ENCODE results near the gene NTM.

The NTM gene

GRCh38 chr11:131481303-131481702 lies 110.9 kb downstream of the NTM start:
- H3K4me2 ChIP-seq (ENCODE audit: low read length), result no peak overlapping the region
- H3K27me3 ChIP-seq (ENCODE audit: control insufficient read depth, low read length), result no peaks in the 10 kb centered on the region
- TF ChIP-seq, protein P1, sequence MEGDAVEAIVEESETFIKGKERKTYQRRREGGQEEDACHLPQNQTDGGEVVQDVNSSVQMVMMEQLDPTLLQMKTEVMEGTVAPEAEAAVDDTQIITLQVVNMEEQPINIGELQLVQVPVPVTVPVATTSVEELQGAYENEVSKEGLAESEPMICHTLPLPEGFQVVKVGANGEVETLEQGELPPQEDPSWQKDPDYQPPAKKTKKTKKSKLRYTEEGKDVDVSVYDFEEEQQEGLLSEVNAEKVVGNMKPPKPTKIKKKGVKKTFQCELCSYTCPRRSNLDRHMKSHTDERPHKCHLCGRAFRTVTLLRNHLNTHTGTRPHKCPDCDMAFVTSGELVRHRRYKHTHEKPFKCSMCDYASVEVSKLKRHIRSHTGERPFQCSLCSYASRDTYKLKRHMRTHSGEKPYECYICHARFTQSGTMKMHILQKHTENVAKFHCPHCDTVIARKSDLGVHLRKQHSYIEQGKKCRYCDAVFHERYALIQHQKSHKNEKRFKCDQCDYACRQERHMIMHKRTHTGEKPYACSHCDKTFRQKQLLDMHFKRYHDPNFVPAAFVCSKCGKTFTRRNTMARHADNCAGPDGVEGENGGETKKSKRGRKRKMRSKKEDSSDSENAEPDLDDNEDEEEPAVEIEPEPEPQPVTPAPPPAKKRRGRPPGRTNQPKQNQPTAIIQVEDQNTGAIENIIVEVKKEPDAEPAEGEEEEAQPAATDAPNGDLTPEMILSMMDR (IDR thresholded peaks at IDR 0.05; ENCODE audit: low read depth, low read length, poor library complexity, severe bottlenecking), result no peak
- no peak for TF ChIP-seq EZH2phosphoT487 (IDR thresholded peaks at IDR 0.05; ENCODE audit: borderline replicate concordance, low read length)

DNA sequence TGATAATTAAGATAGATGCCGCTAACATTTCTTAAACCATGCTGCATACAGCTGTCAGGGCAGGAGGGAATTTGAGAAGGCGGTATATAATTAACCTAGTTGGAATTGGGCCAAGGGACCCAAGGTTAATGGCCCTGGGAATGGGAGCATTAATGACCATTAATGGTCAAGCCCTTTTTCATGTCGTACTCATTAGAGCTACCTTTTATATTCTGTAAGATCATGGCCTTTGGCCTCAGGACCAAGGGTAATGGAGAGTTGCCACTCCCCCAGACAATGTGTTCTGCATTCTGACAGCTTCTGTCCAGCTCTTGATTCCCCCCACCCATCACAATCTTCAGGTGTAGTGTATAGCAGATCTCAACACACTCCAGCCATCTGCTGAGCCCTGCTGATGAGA lies 111.6 kb downstream of the NTM start:
- no peaks in the 10 kb centered on the region for H3K36me3 ChIP-seq (ENCODE audit: control insufficient read depth, low read length)
- no peaks in the 10 kb centered on the region for H3K4me1 ChIP-seq (ENCODE audit: control insufficient read depth, low read length)
- H3F3A ChIP-seq (ENCODE audit: control insufficient read depth, insufficient read depth), result no peaks in the 10 kb centered on the region
- H3K9me3 ChIP-seq (ENCODE audit: control insufficient read depth, insufficient read depth, low read length), result no peaks in the 10 kb centered on the region
- TF ChIP-seq, protein P1 (IDR thresholded peaks at IDR 0.05; ENCODE audit: low read depth, low read length, poor library complexity, severe bottlenecking), result no peak
- TF ChIP-seq EZH2phosphoT487 (IDR thresholded peaks at IDR 0.05; ENCODE audit: borderline replicate concordance, low read length), result no peak
- no peaks in the 10 kb centered on the region for H3K27me3 ChIP-seq (ENCODE audit: control insufficient read depth, low read length)
- H3K4me3 ChIP-seq (ENCODE audit: low read length), result no peak overlapping the region
- H3K4me2 ChIP-seq (ENCODE audit: low read length), result no peak overlapping the region
- H4K20me1 ChIP-seq (ENCODE audit: control insufficient read depth, insufficient read depth, low read depth, low read length), result no peaks in the 10 kb centered on the region
- H3K9me2 ChIP-seq (replicated peaks; ENCODE audit: control insufficient read depth, low read length), result no peaks in the 10 kb centered on the region
- no peaks in the 10 kb centered on the region for H3K79me2 ChIP-seq (ENCODE audit: control insufficient read depth, low read length)
- H3K27ac ChIP-seq (ENCODE audit: low read depth, low read length), result no peak overlapping the region

More at GRCh38 chr11:131481303-131481702, 110.9 kb downstream of the NTM start:
- Histone ChIP-seq H3K36me3 (ENCODE audit: control insufficient read depth, low read length) (no peaks in the 10 kb centered on the region), H3K79me2 (ENCODE audit: control insufficient read depth, low read length) (no peaks in the 10 kb centered on the region), H3K9me2 (replicated peaks; ENCODE audit: control insufficient read depth, low read length) (no peaks in the 10 kb centered on the region), H3K4me1 (ENCODE audit: control insufficient read depth, low read length) (no peaks in the 10 kb centered on the region), H4K20me1 (ENCODE audit: control insufficient read depth, insufficient read depth, low read depth, low read length) (no peaks in the 10 kb centered on the region), H3K4me3 (ENCODE audit: low read length) (no peak overlapping the region), H3F3A (ENCODE audit: control insufficient read depth, insufficient read depth) (no peaks in the 10 kb centered on the region), H3K27ac (ENCODE audit: low read depth, low read length) (no peak overlapping the region), H3K9me3 (ENCODE audit: control insufficient read depth, insufficient read depth, low read length) (no peaks in the 10 kb centered on the region)

DNA sequence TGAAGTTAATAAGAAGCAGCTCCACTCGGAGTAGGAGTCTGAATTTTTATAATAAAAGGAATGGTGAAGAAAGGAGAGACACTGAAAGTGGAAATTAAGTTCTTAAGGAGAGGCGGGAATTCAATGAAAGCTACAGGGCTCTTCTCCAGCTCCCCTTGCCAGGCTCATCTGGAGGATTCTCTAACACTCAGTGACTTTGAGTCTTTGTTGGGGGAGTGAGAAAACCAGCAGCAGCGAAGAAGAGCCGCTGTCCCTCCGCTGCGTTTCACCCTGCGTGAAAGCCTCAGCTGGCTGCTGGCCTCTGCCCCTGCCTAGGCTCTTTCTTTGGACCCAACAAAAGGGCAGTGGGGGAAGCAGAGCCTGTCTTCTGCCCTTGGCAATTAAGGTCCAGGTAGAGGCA lies 113.0 kb downstream of the NTM start:
- no peaks in the 10 kb centered on the region for H3K9me2 ChIP-seq (replicated peaks; ENCODE audit: control insufficient read depth, low read length)
- H3F3A ChIP-seq (ENCODE audit: control insufficient read depth, insufficient read depth), result no peaks in the 10 kb centered on the region
- no peak overlapping the region for H3K4me2 ChIP-seq (ENCODE audit: low read length)
- no peaks in the 10 kb centered on the region for H4K20me1 ChIP-seq (ENCODE audit: control insufficient read depth, insufficient read depth, low read depth, low read length)
- TF ChIP-seq, protein P1 (IDR thresholded peaks at IDR 0.05; ENCODE audit: low read depth, low read length, poor library complexity, severe bottlenecking), result no peak
- no peak for TF ChIP-seq EZH2phosphoT487 (IDR thresholded peaks at IDR 0.05; ENCODE audit: borderline replicate concordance, low read length)
- H3K9me3 ChIP-seq (ENCODE audit: control insufficient read depth, insufficient read depth, low read length), result no peaks in the 10 kb centered on the region
- H3K4me3 ChIP-seq (ENCODE audit: low read length), result no peak overlapping the region
- no peaks in the 10 kb centered on the region for H3K27me3 ChIP-seq (ENCODE audit: control insufficient read depth, low read length)
- no peaks in the 10 kb centered on the region for H3K4me1 ChIP-seq (ENCODE audit: control insufficient read depth, low read length)
- no peak overlapping the region for H3K27ac ChIP-seq (ENCODE audit: low read depth, low read length)
- H3K36me3 ChIP-seq (ENCODE audit: control insufficient read depth, low read length), result no peaks in the 10 kb centered on the region
- no peaks in the 10 kb centered on the region for H3K79me2 ChIP-seq (ENCODE audit: control insufficient read depth, low read length)

DNA sequence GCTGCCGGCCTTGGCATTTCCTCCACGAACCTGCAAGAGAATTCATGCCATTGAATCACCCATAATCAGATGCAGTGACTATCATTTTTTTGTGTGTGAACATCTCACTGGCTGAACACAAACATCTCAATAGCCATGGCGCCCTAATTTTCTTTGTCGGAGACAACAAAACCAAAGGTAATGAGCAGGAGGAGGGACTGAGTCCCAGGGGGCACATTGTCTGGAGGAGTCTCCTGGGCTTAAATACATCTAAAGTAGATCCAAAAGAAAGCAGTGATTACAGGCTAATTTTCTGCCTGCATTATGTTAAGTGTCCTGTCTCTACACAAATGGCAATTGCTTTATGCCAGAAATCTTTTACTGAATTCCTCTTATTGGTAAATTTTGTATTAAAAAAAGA lies 113.5 kb downstream of the NTM start:
- TF ChIP-seq EZH2phosphoT487 (IDR thresholded peaks at IDR 0.05; ENCODE audit: borderline replicate concordance, low read length), result no peak
- TF ChIP-seq, protein P1 (IDR thresholded peaks at IDR 0.05; ENCODE audit: low read depth, low read length, poor library complexity, severe bottlenecking), result no peak
- no peaks in the 10 kb centered on the region for H3K27me3 ChIP-seq (ENCODE audit: control insufficient read depth, low read length)
- H3K4me2 ChIP-seq (ENCODE audit: low read length), result no peak overlapping the region
- H3K9me2 ChIP-seq (replicated peaks; ENCODE audit: control insufficient read depth, low read length), result no peaks in the 10 kb centered on the region
- no peak overlapping the region for H3K4me3 ChIP-seq (ENCODE audit: low read length)
- no peaks in the 10 kb centered on the region for H3F3A ChIP-seq (ENCODE audit: control insufficient read depth, insufficient read depth)
- H4K20me1 ChIP-seq (ENCODE audit: control insufficient read depth, insufficient read depth, low read depth, low read length), result no peaks in the 10 kb centered on the region
- H3K79me2 ChIP-seq (ENCODE audit: control insufficient read depth, low read length), result no peaks in the 10 kb centered on the region
- no peaks in the 10 kb centered on the region for H3K4me1 ChIP-seq (ENCODE audit: control insufficient read depth, low read length)
- no peaks in the 10 kb centered on the region for H3K9me3 ChIP-seq (ENCODE audit: control insufficient read depth, insufficient read depth, low read length)
- no peak overlapping the region for H3K27ac ChIP-seq (ENCODE audit: low read depth, low read length)
- no peaks in the 10 kb centered on the region for H3K36me3 ChIP-seq (ENCODE audit: control insufficient read depth, low read length)
